Fibroblast of lung (primary cell): ENCODE results near the gene NQO1. TPM values are rescaled to one million over a fixed set of nuclear protein-coding genes. Genes with fewer than 3 reads are reported as not detected.

ENCODE experiments used
- DNase-seq, 2 donors: peaks; one replicate each; pipeline versions ENCODE4 v3.0.0 to v3.0.0-alpha.2; 2010; ENCODE audit warnings: low read depth in 2 of 2
- H2AFZ ChIP-seq: 2 replicates; pipeline ENCODE4 v1.5.1; 2012; ENCODE audit warnings: low read length, control low read depth, inconsistent platforms
- H3K27ac ChIP-seq: 2 replicates; pipeline ENCODE4 v1.5.1; 2011; ENCODE audit warnings: low read length, control low read depth; ENCODE audit not compliant: insufficient read depth
- H3K27me3 ChIP-seq: 2 replicates; pipeline ENCODE4 v1.5.1; 2011; ENCODE audit warnings: mild to moderate bottlenecking, low read length; ENCODE audit not compliant: control insufficient read depth, insufficient read depth
- H3K36me3 ChIP-seq: 2 replicates; pipeline ENCODE4 v1.5.1; 2011; ENCODE audit warnings: low read length; ENCODE audit not compliant: control insufficient read depth, insufficient read depth
- H3K4me1 ChIP-seq: 2 replicates; pipeline ENCODE4 v1.5.1; 2011; ENCODE audit warnings: low read length; ENCODE audit not compliant: control insufficient read depth, insufficient read depth; ENCODE audit errors: extremely low read depth
- H3K4me2 ChIP-seq: 2 replicates; pipeline ENCODE4 v1.5.1; 2011; ENCODE audit warnings: low read length, control low read depth; ENCODE audit not compliant: insufficient read depth; ENCODE audit errors: extremely low read depth
- H3K4me3 ChIP-seq, 4 experiments: fragments of 200-600 bp in 1 of 4; sonication (generic) in 1 of 4; replicated peaks in 1 of 4; 2 replicates each; pipeline ENCODE4 v1.5.1; 2011 to 2016; ENCODE audit warnings: low read length in 4 of 4, low read depth in 3 of 4, mild to moderate bottlenecking in 3 of 4, control low read depth in 2 of 4, inconsistent platforms in 1 of 4, mixed read lengths in 1 of 4; ENCODE audit not compliant: insufficient read depth in 1 of 4; ENCODE audit errors: control extremely low read depth in 1 of 4
- H3K79me2 ChIP-seq: 2 replicates; pipeline ENCODE4 v1.5.1; 2012; ENCODE audit warnings: mild to moderate bottlenecking, low read length, inconsistent platforms; ENCODE audit not compliant: control insufficient read depth, insufficient read depth
- H3K9ac ChIP-seq: 2 replicates; pipeline ENCODE4 v1.5.1; 2011; ENCODE audit warnings: mild to moderate bottlenecking, low read length, control low read depth; ENCODE audit not compliant: insufficient read depth
- H3K9me3 ChIP-seq: 2 replicates; pipeline ENCODE4 v1.5.1; 2012; ENCODE audit warnings: low read depth, low read length; ENCODE audit not compliant: control insufficient read depth, insufficient read depth
- H4K20me1 ChIP-seq: 2 replicates; pipeline ENCODE4 v1.5.1; 2011; ENCODE audit warnings: low read length; ENCODE audit not compliant: control insufficient read depth, insufficient read depth; ENCODE audit errors: extremely low read depth
- EZH2 ChIP-seq: IDR thresholded peaks from 2 replicates; pipeline ENCODE4 v1.5.1; 2012; ENCODE audit warnings: low read length, control low read depth, mild to moderate bottlenecking; ENCODE audit errors: missing control alignments
- polyA plus RNA-seq, 2 donors: library from polyadenylated mRNA; depleted of rRNA in 1 of 2; stranded (reverse) in 1 of 2; unstranded in 1 of 2; fragments of >200 nt; gene quantifications; 2 replicates each; pipeline ENCODE4 v1.2.1, GENCODE V29; 2011 to 2012; ENCODE audit warnings: missing spikeins in 1 of 2
- total RNA-seq: library from RNA; depleted of rRNA; stranded (reverse); fragments of >200 nt; gene quantifications from 2 replicates; pipeline ENCODE4 v1.2.1, GENCODE V29; 2014
- TF ChIP-seq, protein P1 (sequence below), 2 donors: IDR thresholded peaks in 1 of 2; conservative IDR thresholded peaks in 1 of 2; 1 replicate in 1 of 2; 2 replicates in 1 of 2; pipeline ENCODE4 v1.5.1; 2011 to 2012; ENCODE audit warnings: low read length in 2 of 2, control low read depth in 1 of 2, inconsistent platforms in 1 of 2, low read depth in 1 of 2, mild to moderate bottlenecking in 1 of 2

The NQO1 gene
- total and polyA plus RNA-seq, 2 donors (not counting 1 experiment from before 2014, with no cell fraction given) = 583 to 779 TPM

DNA sequence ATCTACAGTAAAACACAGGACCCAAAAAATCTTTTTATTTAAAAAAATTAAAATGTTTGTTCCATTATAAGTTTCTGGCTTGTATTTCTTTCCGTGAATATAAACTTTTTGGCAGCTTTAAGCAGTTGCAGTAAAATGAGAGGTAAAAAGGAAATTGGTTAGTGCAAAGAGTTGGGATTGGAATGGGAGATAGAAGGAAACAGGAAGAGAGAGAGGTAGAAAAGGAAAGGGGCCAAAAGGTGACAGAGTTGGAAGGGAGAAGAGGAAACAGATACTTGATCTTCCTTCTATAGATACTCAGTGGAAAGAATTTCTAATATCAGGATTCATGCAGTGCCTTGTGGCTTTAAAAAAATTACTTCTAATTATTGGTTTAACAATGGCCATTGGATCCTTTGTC, 63.5 kb downstream of the NQO1 start:
- H3K9me3 ChIP-seq = no peaks in the 10 kb centered on the region
- H2AFZ ChIP-seq = no peak overlapping the region
- no peak overlapping the region for H3K9ac ChIP-seq
- no peaks in the 10 kb centered on the region for H3K27me3 ChIP-seq
- no peaks in the 10 kb centered on the region for H4K20me1 ChIP-seq
- no peak for DNase-seq
- H3K4me2 ChIP-seq = no peak overlapping the region
- H3K27ac ChIP-seq = no peak overlapping the region
- no peaks in the 10 kb centered on the region for H3K4me1 ChIP-seq
- TF ChIP-seq, protein P1, sequence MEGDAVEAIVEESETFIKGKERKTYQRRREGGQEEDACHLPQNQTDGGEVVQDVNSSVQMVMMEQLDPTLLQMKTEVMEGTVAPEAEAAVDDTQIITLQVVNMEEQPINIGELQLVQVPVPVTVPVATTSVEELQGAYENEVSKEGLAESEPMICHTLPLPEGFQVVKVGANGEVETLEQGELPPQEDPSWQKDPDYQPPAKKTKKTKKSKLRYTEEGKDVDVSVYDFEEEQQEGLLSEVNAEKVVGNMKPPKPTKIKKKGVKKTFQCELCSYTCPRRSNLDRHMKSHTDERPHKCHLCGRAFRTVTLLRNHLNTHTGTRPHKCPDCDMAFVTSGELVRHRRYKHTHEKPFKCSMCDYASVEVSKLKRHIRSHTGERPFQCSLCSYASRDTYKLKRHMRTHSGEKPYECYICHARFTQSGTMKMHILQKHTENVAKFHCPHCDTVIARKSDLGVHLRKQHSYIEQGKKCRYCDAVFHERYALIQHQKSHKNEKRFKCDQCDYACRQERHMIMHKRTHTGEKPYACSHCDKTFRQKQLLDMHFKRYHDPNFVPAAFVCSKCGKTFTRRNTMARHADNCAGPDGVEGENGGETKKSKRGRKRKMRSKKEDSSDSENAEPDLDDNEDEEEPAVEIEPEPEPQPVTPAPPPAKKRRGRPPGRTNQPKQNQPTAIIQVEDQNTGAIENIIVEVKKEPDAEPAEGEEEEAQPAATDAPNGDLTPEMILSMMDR (conservative IDR thresholded peaks at IDR 0.05 in 1 of 2, IDR thresholded peaks at IDR 0.05 in 1 of 2; ENCODE audit: low read depth in 1 of 2, low read length in 2 of 2) = no peak
- no peak for TF ChIP-seq EZH2
- H3K79me2 ChIP-seq = no peaks in the 10 kb centered on the region
- peaks cover 1% of the 10 kb centered on the region for H3K36me3 ChIP-seq
- no peak overlapping the region for H3K4me3 ChIP-seq

DNA sequence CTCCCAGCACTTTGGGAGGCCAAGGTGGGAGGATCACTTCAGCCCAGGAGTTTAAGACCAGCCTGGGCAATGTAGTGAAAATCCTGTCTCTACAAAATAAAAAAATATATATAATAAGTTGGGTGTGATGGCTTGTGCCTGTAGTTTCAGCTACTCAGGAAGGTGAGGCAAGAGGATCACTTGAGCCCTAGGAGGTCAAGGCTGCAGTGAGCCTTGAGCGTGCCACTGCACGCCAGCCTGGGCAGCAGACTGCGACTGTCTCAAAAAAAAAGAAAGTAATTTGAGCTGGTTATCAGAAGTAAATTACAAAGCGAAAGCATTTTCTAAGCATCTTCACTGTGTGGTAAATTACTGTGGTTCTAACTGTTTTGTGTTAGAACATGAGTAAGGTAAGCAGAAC, 66.2 kb downstream of the NQO1 start:
- no peak overlapping the region for H3K4me2 ChIP-seq
- H3K4me1 ChIP-seq = no peaks in the 10 kb centered on the region
- no peaks in the 10 kb centered on the region for H3K27me3 ChIP-seq
- no peak overlapping the region for H2AFZ ChIP-seq
- no peaks in the 10 kb centered on the region for H3K9me3 ChIP-seq
- no peak overlapping the region for H3K27ac ChIP-seq
- H3K4me3 ChIP-seq = no peak overlapping the region
- no peak overlapping the region for H3K9ac ChIP-seq
- TF ChIP-seq, protein P1 (conservative IDR thresholded peaks at IDR 0.05 in 1 of 2, IDR thresholded peaks at IDR 0.05 in 1 of 2; ENCODE audit: low read depth in 1 of 2, low read length in 2 of 2) = no peak
- no peak for TF ChIP-seq EZH2
- H4K20me1 ChIP-seq = no peaks in the 10 kb centered on the region
- H3K36me3 ChIP-seq = peaks cover 3% of the 10 kb centered on the region
- no peaks in the 10 kb centered on the region for H3K79me2 ChIP-seq
- DNase-seq = no peak

Other genes starting within 250 kb of the NQO1 start
- 15.7 and 33.4 TPM in 2 replicates for gene NFAT5, start 160.6 kb downstream of the NQO1 start, total RNA-seq
- gene NFAT5, start 160.6 kb downstream of the NQO1 start, polyA plus RNA-seq = 24.7 and 39.4 TPM in 2 replicates
- gene NOB1, start 28.4 kb upstream of the NQO1 start, total RNA-seq = 25.1 and 28.0 TPM in 2 replicates
- 45.0 and 64.4 TPM in 2 replicates for gene NOB1, start 28.4 kb upstream of the NQO1 start, polyA plus RNA-seq
- gene WWP2, start 35.8 kb upstream of the NQO1 start, total RNA-seq = 11.3 and 16.3 TPM in 2 replicates
- gene WWP2, start 35.8 kb upstream of the NQO1 start, polyA plus RNA-seq = 16.5 and 28.5 TPM in 2 replicates
- under 0.01 and 0.33 TPM in 2 replicates for gene CLEC18A, start 224.8 kb upstream of the NQO1 start, total RNA-seq
- 0.07 TPM in 1 of 2 replicates, not detected in the other for gene CLEC18A, start 224.8 kb upstream of the NQO1 start, polyA plus RNA-seq